H1 (cell line): ENCODE results near the gene SCARF1. TPM values are rescaled to one million over a fixed set of nuclear protein-coding genes. Genes with fewer than 3 reads are reported as not detected.

Experiments used
- BCL11A ChIP-seq, 2 experiments: IDR thresholded peaks; one replicate each; pipeline ENCODE4 v1.6.1; 2011; ENCODE audit warnings: low read depth in 2 of 2, low read length in 2 of 2, mild to moderate bottlenecking in 2 of 2
- CREB1 ChIP-seq: IDR thresholded peaks from 2 replicates; pipeline ENCODE4 v1.6.1; 2012; ENCODE audit warnings: inconsistent platforms
- CTBP2 ChIP-seq: IDR thresholded peaks from 2 replicates; pipeline ENCODE4 v1.7.0; 2011; ENCODE audit warnings: borderline replicate concordance, mild to moderate bottlenecking, moderate library complexity, mixed read lengths, low read length; ENCODE audit not compliant: insufficient read depth, insufficient read length
- EP300 ChIP-seq, 2 experiments: IDR thresholded peaks; 1 replicate in 1 of 2; 2 replicates in 1 of 2; pipeline ENCODE4 v1.6.1; 2011 to 2012; ENCODE audit warnings: low read depth in 2 of 2, low read length in 2 of 2, mild to moderate bottlenecking in 2 of 2, borderline replicate concordance in 1 of 2, inconsistent platforms in 1 of 2, moderate library complexity in 1 of 2
- KDM4A ChIP-seq: IDR thresholded peaks from one replicate; pipeline ENCODE4 v1.7.1; 2012; ENCODE audit warnings: low read depth, mild to moderate bottlenecking, moderate library complexity, low read length, inconsistent platforms; ENCODE audit not compliant: severe bottlenecking
- MAFK ChIP-seq: IDR thresholded peaks from 2 replicates; pipeline ENCODE4 v1.6.1; 2012; ENCODE audit warnings: low read depth, mild to moderate bottlenecking, improper control_type of control experiment, low read length
- POU5F1 ChIP-seq: IDR thresholded peaks from 2 replicates; pipeline ENCODE4 v1.6.1; 2011; ENCODE audit warnings: low read depth, mild to moderate bottlenecking, low read length, moderate library complexity
- RBBP5 ChIP-seq: IDR thresholded peaks from 2 replicates; pipeline ENCODE4 v1.7.1; 2012; ENCODE audit warnings: low read depth, mild to moderate bottlenecking, inconsistent platforms, low read length, moderate library complexity, borderline replicate concordance
- RFX5 ChIP-seq: IDR thresholded peaks from 2 replicates; pipeline ENCODE4 v1.6.1; 2011; ENCODE audit warnings: low read depth, low read length, improper control_type of control experiment, borderline replicate concordance
- SAP30 ChIP-seq: fragments of 300-600 bp; sonication (generic); IDR thresholded peaks from 2 replicates; pipeline ENCODE4 v1.7.1; 2012; ENCODE audit warnings: low read length, moderate library complexity, mild to moderate bottlenecking, inconsistent platforms; ENCODE audit not compliant: insufficient read depth, insufficient replicate concordance
- SIRT6 ChIP-seq: IDR thresholded peaks from one replicate; pipeline ENCODE4 v1.7.1; 2012; ENCODE audit warnings: low read length, inconsistent platforms
- TBP ChIP-seq: IDR thresholded peaks from 2 replicates; pipeline ENCODE4 v1.6.1; 2011; ENCODE audit warnings: low read depth, low read length, improper control_type of control experiment
- TEAD4 ChIP-seq: IDR thresholded peaks from 2 replicates; pipeline ENCODE4 v1.6.1; 2012; ENCODE audit warnings: low read depth, low read length, inconsistent platforms, mixed read lengths
- USF2 ChIP-seq: IDR thresholded peaks from 2 replicates; pipeline ENCODE4 v1.6.1; 2011; ENCODE audit warnings: low read length, improper control_type of control experiment
- polyA plus RNA-seq, 7 experiments: library from polyadenylated mRNA; depleted of rRNA in 3 of 7; stranded (reverse) in 5 of 7; unstranded in 2 of 7; fragments of >200 nt in 5 of 7; fragments of 200-250 nt in 2 of 7; gene quantifications; 1 replicate in 5 of 7; 2 replicates in 1 of 7; 4 replicates in 1 of 7; pipeline versions ENCODE4 v1.2.1 to v1.2.3, GENCODE V29; 2011 to 2013; ENCODE audit warnings: missing spikeins in 2 of 7, mixed read lengths in 2 of 7
- total RNA-seq: library from RNA; stranded (reverse); fragmentation: NEBNext Ultra II Directional; extraction: Animal tissue kit (Norgen Biotek cat#: 25700); gene quantifications from 2 replicates; pipeline ENCODE4 v1.2.1, GENCODE V29; 2021
- TF ChIP-seq, protein P1 (sequence below): IDR thresholded peaks from 2 replicates; pipeline ENCODE4 v1.6.1; 2012; ENCODE audit warnings: low read length, inconsistent platforms
- TF ChIP-seq, protein P2 (sequence below): IDR thresholded peaks from 2 replicates; pipeline ENCODE4 v1.6.1; 2012; ENCODE audit warnings: inconsistent platforms
- TF ChIP-seq, protein P3 (sequence below): IDR thresholded peaks from 2 replicates; pipeline ENCODE4 v1.6.1; 2011; ENCODE audit warnings: low read depth, mild to moderate bottlenecking, low read length; ENCODE audit not compliant: insufficient read depth
- TF ChIP-seq, protein P4 (sequence below): IDR thresholded peaks from 2 replicates; pipeline ENCODE4 v1.6.1; 2012; ENCODE audit warnings: inconsistent platforms

SCARF1 gene
- total and polyA plus RNA-seq, 2 of the 8 experiments (the other 6 are each of a cell fraction or from before 2014, with no cell fraction given): 1.1 to 1.6 TPM

DNA sequence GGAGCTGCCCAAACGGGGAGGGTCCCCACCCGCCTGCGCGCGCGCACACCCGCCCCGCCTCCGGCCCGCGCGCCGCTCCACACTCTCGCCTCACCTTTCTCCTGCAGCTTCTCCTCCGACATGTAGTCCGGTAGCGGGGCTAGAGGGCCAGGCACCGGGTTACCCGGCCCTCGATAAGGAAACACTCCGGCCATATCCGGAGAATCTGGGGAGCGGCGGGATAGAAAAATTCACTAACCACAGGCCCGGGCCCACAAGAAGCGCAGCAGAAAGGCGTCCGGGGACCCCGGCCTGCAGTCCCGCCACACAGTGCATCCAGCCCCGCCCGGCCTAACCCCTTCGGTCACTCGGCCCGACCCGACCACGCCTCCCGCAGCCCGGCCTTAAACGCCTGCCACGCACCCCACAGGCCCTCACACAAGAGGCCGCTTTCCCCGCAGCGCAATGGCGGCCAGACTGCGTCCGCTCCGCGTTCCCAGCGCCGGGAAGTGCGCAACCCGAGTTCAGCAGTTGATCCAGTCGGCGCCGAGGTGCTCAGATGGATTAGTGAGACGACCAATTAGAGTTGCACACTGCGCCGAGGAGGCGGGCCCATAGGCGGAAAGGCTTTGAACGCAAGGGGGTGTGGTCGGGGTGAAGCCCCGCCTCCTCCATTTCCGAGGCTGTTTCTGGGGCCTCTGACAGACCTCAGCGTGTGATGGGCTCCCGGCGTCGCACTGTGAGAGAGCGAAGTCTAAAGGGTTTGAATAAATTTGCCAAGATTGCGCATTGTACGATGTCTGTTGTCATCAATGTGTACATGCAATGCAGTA lies 39.1 kb upstream of the SCARF1 start, which contains the start of gene PRPF8 (continued):
- TF ChIP-seq TEAD4: no peak
- TF ChIP-seq RBBP5: no peak; the same call in 1 of the 2 replicates
- TF ChIP-seq, protein P1, sequence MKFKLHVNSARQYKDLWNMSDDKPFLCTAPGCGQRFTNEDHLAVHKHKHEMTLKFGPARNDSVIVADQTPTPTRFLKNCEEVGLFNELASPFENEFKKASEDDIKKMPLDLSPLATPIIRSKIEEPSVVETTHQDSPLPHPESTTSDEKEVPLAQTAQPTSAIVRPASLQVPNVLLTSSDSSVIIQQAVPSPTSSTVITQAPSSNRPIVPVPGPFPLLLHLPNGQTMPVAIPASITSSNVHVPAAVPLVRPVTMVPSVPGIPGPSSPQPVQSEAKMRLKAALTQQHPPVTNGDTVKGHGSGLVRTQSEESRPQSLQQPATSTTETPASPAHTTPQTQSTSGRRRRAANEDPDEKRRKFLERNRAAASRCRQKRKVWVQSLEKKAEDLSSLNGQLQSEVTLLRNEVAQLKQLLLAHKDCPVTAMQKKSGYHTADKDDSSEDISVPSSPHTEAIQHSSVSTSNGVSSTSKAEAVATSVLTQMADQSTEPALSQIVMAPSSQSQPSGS: no peak
- TF ChIP-seq CREB1: peak; percentile 26; the same call in 1 of the 2 replicates
- TF ChIP-seq, protein P2, sequence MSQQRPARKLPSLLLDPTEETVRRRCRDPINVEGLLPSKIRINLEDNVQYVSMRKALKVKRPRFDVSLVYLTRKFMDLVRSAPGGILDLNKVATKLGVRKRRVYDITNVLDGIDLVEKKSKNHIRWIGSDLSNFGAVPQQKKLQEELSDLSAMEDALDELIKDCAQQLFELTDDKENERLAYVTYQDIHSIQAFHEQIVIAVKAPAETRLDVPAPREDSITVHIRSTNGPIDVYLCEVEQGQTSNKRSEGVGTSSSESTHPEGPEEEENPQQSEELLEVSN: peak; percentile 50; the same call in 1 of the 2 replicates
- no peak for TF ChIP-seq BCL11A (IDR thresholded peaks at IDR 0.05; ENCODE audit: low read depth in 2 of 2, low read length in 2 of 2)
- TF ChIP-seq POU5F1: no peak
- peak; percentile 95 for TF ChIP-seq KDM4A
- TF ChIP-seq RFX5: no peak
- TF ChIP-seq SIRT6: no peak
- TF ChIP-seq, protein P3, sequence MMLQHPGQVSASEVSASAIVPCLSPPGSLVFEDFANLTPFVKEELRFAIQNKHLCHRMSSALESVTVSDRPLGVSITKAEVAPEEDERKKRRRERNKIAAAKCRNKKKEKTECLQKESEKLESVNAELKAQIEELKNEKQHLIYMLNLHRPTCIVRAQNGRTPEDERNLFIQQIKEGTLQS: no peak
- no peak for TF ChIP-seq CTBP2
- TF ChIP-seq SAP30: peak; percentile 77
- TF ChIP-seq, protein P4, sequence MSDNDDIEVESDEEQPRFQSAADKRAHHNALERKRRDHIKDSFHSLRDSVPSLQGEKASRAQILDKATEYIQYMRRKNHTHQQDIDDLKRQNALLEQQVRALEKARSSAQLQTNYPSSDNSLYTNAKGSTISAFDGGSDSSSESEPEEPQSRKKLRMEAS: peak; percentile 37; the same call in 1 of the 2 replicates
- TF ChIP-seq EP300 (IDR thresholded peaks at IDR 0.05; ENCODE audit: borderline replicate concordance in 1 of 2, low read depth in 2 of 2, low read length in 2 of 2): no peak
- TF ChIP-seq USF2: no peak
- TF ChIP-seq MAFK: no peak
- peak; percentile 79 for TF ChIP-seq TBP
